HG02759 (cell line): ENCODE data around the gene RAB15.

Experiments used
- ATAC-seq: cut with Tn5 transposase; IDR thresholded peaks from one replicate; pipeline ENCODE4 v1.9.1; 2021; ENCODE audit warnings: mild to moderate bottlenecking, moderate library complexity; ENCODE audit not compliant: unreplicated experiment

The RAB15 gene

DNA sequence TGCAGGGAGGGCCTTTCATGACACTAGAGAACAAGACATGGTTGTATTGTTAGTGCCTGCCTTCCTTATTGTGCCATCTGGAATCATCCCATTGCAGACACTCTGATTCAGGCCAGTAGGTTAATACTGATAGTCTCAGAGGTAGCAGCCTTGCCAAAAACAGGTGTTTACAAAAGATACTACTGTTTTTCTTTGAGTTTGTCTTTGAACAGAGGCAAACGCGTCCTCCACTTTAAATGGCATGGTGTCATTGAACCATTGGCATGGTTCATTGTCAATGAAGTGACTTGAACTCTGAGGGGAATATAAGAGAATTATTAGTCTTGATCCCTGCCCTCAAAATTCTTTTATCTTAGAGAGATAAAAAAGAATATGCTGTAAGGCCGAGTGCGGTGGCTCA lies 18.8 kb upstream of the RAB15 start:
- no peak for ATAC-seq

DNA sequence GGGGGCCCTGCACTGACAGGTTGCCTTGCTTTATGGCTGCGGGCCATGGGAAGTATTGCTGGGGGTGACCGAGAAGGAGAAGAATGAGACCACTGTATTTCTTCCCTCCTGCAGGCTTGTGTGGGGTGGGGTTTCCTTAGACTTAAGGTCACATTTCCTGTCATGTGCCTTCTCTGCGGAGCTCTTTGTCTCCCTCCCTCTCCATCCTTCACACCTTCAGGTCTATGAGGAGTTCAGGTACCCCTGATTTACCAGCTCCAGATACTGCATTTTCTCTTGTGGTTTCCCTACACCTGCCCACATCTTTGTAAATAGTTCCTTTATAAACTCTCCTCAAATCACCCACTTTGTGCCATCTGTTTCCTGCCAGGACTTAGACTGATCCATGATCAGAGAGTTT lies 18.2 kb upstream of the RAB15 start:
- ATAC-seq, result no peak

DNA sequence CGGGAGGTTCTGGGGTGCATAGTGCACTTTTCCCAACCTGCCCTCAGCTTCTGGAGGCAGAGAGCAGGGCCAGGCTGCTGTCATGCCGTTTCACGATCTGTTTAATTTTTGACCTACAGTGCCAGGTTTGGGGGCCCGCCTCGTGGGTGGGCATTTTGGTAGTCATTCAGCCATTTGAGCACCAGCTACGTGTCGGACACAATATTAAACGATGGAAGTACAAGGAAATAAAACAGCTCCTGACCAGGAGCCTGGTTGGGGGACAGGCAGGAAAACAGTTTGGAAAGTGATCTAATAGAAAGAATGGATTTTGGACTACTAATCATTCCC lies 15.3 kb upstream of the RAB15 start:
- peak; percentile 0 for ATAC-seq

DNA sequence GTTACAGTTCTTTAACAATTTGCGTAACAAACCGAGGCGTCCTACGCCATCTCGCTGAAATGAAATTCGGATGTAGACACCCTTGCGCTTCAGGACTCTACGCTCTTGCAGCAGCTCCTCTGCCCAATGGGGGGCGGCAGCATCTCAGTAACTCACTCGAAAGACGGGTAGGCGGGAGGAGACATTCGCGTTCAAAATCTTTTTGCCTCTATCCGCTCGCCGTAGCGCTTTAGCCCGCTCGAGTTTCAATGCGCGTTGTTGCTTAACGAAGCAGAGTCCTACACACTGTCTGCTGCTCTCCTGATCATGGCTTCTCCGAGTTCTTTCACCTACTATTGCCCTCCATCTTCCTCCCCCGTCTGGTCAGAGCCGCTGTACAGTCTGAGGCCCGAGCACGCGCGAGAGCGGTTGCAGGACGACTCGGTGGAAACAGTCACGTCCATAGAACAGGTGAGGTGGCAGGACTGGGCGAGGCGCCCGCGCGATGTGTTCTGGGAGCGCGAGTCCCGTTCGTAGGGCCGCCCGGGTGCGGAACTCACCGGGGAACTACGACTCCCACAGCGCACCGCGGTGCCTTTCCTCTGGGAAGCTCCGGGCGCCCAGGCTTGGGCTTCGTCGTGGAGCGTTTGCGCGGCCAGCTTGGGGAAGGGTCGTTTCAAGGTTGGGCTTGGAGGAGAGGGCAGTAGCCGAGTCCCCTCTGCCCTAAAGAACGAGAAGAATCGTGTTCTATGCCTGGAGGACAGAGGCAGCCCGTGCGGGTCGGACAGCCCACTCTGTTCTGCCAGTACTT lies 14.7 kb upstream of the RAB15 start, which contains the start of gene FNTB:
FNTB (plus strand) TSS at position 248 of the 790 bp plus-strand sequence; CDS start at position 307, 59 bp downstream.
- peak; percentile 95 for ATAC-seq

DNA sequence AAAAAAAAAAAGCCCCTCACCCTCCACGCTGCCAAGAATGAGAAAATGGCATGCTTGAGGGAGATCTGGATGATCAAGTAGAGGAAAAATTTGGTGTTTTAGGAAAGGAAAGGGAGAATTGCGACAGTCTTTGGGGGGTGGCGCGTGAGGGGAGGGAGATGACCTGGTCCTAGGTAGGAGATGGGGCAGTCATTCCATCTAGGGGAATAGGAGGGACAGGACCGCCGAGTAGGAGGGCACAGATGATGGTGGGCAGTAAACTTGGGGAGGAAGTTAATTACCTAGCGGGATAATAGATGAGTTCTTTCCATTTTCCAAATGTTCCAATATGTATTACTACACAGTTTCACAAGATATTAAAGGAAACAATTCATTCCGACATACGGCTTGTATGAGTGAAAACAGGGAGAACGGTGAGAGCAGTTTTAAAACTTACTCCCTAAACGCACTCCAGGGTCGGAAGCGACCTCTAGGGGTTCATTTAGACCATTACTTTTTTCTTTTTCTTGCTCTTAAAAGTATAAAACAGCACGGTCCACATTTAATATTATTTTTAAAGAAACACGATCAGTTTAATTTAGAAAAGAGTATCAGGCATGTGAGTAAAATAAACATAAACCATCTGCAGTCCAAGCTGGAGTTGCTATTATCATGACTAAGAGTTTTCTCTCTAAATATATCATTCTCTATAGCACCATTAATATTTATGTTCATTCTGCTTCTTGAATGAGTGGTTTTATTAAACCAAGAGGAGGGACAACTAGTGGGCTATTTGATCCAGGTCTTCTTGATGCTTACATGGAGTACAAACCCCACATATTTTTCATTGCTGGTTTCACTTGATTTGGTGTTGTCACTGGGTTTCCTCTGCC lies 11.5 kb upstream of the RAB15 start:
- no peak for ATAC-seq

DNA sequence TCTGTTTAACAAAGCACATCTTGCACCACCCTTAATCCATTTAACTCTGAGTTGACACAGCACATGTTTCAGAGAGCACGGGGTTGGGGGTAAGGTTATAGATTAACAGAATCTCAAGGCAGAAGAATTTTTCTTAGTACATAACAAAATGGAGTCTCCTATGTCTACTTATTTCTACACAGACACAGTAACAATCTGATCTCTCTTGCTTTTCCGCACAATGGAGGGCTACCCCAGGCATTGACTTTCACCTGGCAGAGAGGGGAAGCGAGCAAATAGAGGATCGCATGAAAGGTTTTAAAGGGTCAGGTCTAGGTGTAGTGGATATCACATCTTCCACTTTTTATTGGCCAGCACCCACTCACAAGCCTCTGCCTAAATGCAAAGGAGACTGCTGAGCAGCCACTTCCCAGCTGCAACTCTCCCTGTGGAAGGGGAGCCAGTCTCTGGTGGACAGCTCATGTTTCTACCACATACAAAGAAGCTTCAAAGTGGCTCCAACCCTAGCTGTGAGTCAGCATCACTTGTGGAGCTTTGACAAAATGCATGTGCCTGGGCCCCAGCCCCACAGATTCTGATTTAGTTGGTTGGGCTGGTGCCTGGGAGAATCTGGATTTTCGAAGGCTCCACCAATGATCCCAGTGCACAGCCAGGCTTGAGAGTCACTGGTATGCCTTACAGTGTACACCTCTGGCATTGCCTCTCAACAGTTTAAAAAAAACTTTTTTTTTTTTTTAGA lies 7.4 kb upstream of the RAB15 start:
- ATAC-seq, result no peak

DNA sequence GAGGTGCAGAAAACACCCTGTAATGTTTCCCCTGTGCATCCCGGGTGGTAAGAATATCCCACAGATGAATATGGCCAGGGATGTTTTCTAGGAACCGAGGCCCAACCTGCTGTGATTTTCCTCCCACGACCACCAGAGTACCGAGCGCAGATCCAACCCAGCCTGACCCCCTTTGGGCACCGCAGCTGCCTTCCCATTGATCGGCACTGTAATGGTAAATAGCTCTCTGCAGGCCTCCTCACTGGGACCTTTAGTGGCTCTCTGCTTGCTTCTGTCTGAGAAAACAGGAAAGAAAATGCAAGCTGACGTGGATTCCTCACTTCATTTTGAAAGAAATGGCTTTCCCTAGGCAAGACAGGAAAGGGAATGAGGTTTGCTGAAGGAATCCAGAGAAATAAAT lies 2.4 kb upstream of the RAB15 start:
- no peak for ATAC-seq

DNA sequence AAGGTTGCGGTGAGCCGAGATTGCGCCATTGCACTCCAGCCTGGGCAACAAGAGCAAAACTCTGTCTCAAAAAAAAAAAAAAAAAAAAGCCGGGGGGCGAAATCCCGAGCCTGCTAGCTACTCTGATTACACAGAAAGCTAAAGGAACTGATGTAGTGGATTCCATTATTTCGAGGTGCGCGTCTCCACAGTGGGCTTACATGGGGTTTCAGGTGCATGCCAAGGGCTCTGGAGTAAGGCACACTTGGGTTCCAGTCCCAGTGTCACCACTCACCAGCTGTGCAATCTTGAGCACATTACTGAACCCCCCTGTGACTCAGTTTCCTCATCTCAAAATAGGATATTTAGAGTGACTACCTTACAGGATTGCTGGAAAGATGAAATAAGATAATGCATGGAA lies 1.7 kb upstream of the RAB15 start:
- ATAC-seq, result no peak

DNA sequence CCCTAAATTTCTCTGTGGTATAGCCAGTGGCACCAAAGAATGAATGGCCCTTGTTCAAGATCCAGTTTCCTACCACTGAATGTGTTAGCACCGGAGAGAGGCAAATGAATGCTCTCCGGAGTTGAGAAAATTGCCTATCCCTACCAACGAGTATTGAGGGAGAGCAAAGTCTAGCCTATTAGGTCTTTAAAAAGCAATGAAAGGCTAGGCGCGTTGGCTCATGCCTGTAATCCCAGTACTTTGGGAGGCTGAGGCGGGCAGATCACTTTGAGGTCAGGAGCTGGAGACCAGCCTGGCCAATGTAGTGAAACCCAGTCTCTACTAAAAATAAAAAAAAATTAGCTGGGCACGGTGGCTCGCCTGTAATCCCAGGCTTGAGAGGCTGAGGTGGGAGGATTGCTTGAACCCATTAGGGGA lies 898 bp upstream of the RAB15 start:
- no peak for ATAC-seq

DNA sequence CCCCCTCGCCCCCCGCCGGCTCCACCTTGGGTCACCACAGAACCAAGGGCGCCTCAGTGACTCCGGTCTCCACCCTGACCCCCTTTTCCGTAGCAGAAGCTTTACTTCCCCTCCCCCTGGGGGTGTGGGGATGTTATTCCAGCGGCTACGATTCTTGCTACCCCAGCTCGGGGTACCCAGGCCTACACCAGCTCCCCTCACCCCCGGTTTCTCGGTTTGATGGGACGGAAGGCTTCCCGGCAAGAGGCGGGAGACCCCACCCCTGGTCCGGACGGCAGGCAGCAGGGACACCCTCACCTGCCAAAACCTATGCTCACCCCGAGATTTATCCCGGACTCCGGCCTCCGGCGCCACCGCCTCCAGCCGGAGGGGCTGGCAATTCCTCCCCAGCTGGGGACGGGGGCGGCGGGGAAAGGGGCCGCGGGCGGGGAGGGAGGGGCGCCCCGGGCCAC lies 619 bp downstream of the RAB15 start:
- no peak for ATAC-seq

DNA sequence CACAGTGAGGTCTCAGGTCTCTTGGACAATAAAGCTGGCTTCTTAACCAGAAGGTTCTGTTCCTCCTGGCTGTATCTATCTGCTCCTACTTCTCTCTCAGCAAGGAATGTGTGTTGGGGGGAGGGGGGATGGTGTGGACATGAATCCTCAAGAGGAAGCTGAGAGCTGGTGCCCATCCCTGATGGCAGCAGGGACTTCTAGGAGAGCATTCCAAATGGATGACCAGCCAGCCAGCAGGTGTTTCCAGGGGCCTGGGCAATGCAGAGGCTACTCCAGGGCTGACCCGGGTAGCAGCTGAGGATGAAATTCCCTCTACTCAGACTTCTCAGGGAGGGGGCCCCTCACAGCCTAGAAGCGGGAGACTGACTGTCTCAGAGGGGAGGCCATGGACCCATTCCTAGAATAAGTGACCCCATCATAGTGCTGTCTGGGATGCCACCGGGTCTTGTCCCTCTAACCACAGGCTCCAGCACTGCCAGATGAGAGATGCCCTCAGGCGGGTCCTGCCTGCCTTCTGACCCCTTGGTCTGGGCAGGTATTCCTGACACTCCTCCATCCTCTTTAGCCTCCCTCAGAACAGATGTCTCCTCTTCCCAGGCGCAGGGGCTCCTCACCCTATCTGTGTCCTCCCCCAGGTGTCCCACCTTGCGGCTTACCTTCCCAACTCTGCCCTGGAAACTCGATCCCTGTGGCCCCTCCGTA lies 1.2 kb downstream of the RAB15 start:
- no peak for ATAC-seq

DNA sequence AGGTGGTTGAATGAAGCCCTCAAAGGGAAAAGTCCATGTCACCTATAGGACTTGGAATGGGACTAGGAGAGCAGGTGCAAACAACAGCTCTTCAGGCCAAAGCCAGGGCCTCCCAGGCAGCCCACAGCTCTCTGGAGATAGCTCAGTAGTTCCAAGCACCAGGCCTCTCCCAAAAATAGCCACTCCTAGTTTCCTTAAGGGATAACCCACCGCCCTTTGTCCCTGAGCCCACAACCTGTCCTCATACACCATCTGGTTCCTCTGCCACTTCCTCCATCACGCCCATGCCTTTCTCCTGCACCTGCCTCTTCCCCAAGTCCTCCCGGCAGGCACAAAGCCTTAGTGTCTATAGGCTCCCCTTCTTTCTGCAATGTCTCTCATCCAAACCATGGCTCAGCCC lies 2.1 kb downstream of the RAB15 start:
- no peak for ATAC-seq

DNA sequence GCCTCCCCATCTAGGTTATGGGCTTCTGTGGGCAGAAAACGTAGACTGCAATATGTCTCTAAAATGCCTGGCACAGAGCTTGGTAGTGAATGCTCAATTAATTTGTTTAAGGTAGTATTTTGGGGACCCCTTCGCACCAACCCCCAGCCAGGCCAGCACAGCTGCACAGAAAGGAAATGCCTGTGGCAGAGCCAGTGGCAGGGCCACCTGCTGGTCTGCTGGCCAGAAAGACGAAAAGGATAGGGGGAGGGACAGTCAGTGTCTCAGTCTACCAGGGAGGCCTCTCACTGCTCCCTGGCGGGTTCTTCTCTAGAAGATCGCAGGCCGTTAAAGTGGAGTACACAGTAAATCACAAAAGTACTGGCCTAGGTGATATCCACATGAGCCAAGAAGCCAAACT lies 3.5 kb downstream of the RAB15 start:
- ATAC-seq, result no peak

DNA sequence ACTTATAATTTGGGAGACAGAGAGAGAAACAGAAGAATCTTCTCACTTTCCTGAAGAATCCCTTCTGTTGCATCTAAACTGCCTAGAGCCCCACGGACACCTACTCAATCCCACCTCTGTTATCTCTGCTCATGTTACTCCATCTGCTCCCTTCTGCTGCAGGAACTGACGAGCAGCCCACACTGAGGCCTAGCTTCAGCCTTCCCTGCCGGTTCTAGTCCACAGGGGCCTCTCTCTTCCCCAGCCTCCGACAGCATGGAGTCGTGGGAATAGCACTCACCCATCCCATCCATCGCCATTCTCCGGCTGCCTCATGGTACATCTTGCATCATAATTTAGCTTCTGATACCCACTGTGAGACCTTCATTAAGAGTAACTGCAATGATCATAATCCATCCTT lies 4.0 kb downstream of the RAB15 start:
- ATAC-seq, result no peak

DNA sequence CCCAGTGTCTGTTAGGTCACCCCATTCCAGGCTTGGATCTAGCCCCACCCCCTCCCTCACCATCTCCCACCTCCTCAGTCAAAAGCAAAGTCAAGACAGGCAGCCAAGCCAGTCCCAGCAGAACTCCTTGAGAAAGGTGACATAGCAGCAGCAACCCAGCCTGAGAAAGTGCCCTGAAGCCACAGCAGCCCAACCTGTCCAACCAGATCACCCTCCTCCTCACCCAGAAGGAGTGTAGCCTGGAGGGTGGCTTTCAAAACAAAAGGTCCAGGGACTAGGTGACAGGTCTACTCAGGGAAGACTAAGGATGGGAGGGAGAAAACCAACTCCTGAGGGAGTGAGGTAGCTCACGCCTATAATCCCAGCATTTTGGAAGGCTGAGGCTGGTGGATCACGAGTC lies 5.2 kb downstream of the RAB15 start:
- ATAC-seq, result no peak

DNA sequence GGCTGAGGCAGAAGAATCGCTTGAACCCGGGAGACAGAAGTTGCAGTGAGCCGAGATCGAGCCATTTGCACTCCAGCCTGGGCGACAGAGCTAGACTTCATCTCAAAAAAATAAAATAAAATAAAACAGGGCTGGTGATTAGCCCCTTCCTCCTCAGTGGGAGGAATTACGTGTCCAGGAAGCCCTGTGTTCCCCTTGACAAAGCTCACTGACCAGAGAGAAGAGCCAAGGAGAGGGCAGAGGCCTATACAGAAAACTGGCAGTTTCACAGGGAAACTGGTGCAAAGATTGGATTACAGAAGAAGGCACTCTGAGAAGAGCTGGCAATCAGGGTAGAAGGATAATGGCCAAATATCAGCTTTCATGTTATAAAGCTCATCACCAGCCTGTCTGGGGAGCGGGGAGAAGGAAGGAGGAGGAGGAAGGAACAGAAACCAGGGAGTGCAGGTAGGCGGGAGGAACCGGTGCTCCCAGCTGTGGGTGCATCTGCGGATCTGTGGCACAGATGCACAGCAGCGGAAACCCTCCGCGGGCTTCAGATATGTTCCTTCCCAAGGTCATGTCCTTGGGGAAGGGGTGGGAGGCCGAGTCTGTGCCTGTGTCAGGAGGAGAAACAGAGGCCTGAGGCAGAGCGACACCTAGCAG lies 6.7 kb downstream of the RAB15 start:
- ATAC-seq, result no peak

DNA sequence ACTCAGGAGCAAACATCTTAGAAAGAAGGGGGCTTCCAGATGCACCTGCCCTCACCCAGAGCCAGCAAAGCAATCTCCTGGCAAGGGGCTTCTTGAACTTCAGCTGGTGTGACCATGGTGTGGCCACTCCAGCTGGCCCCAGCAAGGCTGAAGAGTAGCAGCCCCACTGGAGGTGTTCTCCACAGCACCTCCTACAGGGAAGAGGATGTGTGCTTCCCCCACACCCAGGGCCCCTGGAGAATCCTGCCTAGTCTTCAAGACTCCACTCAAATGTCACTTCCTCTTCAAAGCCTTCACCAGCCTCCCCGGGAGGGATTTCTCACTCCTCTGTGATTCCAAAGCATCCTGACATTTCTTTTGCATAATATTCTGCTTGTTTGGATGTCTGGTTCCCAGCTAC lies 8.5 kb downstream of the RAB15 start:
- ATAC-seq, result no peak

DNA sequence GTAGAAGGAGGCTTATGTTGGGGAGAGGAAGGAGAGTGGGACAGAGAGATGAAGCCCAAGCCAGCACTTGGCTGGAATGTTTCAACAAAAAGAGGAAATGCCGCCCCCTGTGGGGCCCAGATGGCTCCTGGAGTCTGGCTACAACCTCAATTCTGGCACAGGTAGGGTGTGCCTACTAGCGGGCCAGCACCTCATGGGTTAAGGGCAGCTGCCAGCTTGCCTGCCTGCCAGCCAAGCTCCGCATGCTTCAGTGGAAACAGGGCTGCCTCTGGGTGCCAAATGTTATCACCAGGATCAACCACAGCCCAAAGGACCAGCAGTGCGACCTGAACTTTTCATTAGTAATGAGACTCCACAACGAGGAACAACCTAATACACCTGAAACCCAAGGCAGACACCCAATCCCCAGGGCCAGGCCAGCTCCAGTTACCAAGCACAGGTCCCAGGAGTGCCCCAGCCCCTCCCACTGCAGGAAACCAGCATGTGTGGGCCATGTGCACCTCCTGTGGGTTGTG lies 11.3 kb downstream of the RAB15 start:
- no peak for ATAC-seq

DNA sequence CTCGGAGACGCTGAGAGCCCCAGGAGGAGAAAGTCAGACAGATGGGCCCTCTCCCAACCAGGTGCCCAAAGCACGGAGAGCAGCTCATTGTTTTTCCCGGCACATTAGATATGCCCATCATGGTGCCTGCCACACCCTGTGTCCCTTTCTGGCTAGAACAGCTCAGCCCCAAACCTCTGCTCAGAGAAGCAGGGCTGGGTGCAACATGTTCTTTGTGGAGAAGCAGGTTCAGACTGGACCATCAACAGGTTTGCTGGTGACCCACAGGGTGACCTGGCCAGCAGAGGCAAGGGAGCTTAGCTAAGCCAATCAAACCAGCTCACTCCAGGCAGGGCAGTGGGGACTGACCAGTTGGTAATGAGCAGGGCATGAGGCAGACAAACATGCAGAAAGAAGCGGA lies 13.4 kb downstream of the RAB15 start:
- no peak for ATAC-seq

DNA sequence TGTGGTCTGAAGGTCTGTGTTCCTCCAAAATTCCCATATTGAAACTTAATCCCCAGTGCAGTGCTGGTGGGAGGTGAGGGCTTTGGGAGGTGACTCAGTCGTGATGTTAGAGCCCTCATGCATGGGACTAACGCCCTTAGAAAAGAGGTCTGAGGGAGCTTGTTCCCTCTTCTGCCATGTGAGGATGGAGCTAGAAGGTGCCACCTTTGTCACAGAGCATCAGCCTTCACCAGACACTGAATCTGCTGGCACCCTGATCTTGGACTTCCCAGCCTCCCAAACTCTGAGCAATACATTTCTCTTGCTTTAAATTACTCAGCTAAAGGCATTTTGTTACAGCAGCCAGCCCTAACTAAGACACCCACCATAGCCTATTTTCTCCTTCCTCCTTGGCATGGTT lies 13.9 kb downstream of the RAB15 start:
- ATAC-seq, result no peak
